Lung (tissue), 12 donors: ENCODE results near the gene BRAP. TPM values are rescaled to one million over a fixed set of nuclear protein-coding genes. Genes with fewer than 3 reads are reported as not detected.

ENCODE experiments used
- ATAC-seq: fragments of 200-7000 bp; cut with Tn5 transposase; one replicate; pipeline ENCODE4 v1.9.1; 2020; ENCODE audit warnings: moderate number of reproducible peaks; ENCODE audit not compliant: insufficient read depth, low FRiP score
- DNase-seq, 3 donors: peaks; one replicate each; pipeline ENCODE4 v3.0.0-alpha.2; 2013 to 2017
- H3K27ac ChIP-seq, 2 donors: one replicate each; pipeline ENCODE4 v1.5.1; 2013; ENCODE audit warnings: mild to moderate bottlenecking in 2 of 2, moderate library complexity in 2 of 2, control low read depth in 1 of 2, inconsistent platforms in 1 of 2, low read depth in 1 of 2, low read length in 1 of 2
- H3K27me3 ChIP-seq, 3 donors: one replicate each; pipeline ENCODE4 v1.5.1; 2013; ENCODE audit warnings: low read length in 2 of 3; ENCODE audit not compliant: control insufficient read depth in 3 of 3, insufficient read depth in 3 of 3
- H3K36me3 ChIP-seq, 4 donors: one replicate each; pipeline ENCODE4 v1.5.1; 2013; ENCODE audit warnings: low read length in 4 of 4, mild to moderate bottlenecking in 1 of 4, moderate library complexity in 1 of 4; ENCODE audit not compliant: control insufficient read depth in 4 of 4, insufficient read depth in 4 of 4
- H3K4me1 ChIP-seq, 5 donors: one replicate each; pipeline ENCODE4 v1.5.1; 2013; ENCODE audit warnings: low read length in 5 of 5, mild to moderate bottlenecking in 2 of 5, moderate library complexity in 1 of 5; ENCODE audit not compliant: control insufficient read depth in 5 of 5, insufficient read depth in 5 of 5
- H3K4me3 ChIP-seq: one replicate; pipeline ENCODE4 v1.5.1; 2013; ENCODE audit warnings: mild to moderate bottlenecking, control low read depth, moderate library complexity
- H3K9ac ChIP-seq, 2 donors: one replicate each; pipeline ENCODE4 v1.5.1; 2013; ENCODE audit warnings: low read length in 2 of 2, control low read depth in 1 of 2; ENCODE audit not compliant: insufficient read depth in 1 of 2
- H3K9me3 ChIP-seq, 4 donors: one replicate each; pipeline ENCODE4 v1.5.1; 2013; ENCODE audit warnings: low read length in 3 of 4, mild to moderate bottlenecking in 1 of 4, moderate library complexity in 1 of 4; ENCODE audit not compliant: control insufficient read depth in 4 of 4, insufficient read depth in 3 of 4
- WGBS, 2 donors: extraction: QIAGEN DNeasy Blood & Tissue Kit; methylation state at CpG; one replicate each; pipeline ENCODE4 v1.1.7; 2013; 5-methylcytosine and 5-hydroxymethylcytosine counted together
- polyA plus RNA-seq, 2 donors: library from polyadenylated mRNA; stranded (reverse); fragments of 200-250 nt; gene quantifications; one replicate each; pipeline ENCODE4 v1.2.1, GENCODE V29; 2013
- total RNA-seq, 2 donors: library from RNA; depleted of rRNA in 1 of 2; stranded (reverse); fragments of >200 nt in 1 of 2; gene quantifications; one replicate each; pipeline ENCODE4 v1.2.1, GENCODE V29; 2014 to 2021
- TF ChIP-seq, protein P1 (sequence below): IDR thresholded peaks from 2 replicates; pipeline ENCODE4 v1.5.1; 2012; ENCODE audit warnings: mild to moderate bottlenecking; ENCODE audit errors: control extremely low read depth, extremely low read depth
- donor health status: control.
- donor health status: control.
- donor health status: Bipolar disorder and iron deficiency.
- donor health status: healthy.
- donor health status: DM: yes; HTN: yes; CAD: no.

The BRAP gene
- total and polyA plus RNA-seq, 4 donors, result 9.1 to 16.5 (median 12.2) TPM

DNA sequence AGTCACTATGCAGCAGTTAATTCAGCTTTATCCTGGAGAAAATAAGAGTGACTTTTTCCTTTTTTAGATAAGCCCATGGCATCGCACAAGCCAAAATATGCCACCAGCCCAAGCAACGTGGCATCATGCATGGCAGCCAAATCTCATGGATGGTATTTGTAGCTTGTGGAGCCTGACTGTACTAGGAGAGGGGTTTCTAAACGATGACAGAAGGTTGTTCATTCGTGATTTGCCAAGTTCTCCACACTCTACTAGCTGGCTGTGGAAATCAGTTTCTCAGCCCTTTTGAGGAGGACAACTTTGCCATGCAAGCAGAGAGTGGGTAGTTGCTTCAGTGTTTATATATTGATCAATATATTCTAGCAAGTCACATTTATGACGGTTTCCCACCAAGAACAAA lies 45.2 kb downstream of the BRAP start:
- TF ChIP-seq, protein P1, sequence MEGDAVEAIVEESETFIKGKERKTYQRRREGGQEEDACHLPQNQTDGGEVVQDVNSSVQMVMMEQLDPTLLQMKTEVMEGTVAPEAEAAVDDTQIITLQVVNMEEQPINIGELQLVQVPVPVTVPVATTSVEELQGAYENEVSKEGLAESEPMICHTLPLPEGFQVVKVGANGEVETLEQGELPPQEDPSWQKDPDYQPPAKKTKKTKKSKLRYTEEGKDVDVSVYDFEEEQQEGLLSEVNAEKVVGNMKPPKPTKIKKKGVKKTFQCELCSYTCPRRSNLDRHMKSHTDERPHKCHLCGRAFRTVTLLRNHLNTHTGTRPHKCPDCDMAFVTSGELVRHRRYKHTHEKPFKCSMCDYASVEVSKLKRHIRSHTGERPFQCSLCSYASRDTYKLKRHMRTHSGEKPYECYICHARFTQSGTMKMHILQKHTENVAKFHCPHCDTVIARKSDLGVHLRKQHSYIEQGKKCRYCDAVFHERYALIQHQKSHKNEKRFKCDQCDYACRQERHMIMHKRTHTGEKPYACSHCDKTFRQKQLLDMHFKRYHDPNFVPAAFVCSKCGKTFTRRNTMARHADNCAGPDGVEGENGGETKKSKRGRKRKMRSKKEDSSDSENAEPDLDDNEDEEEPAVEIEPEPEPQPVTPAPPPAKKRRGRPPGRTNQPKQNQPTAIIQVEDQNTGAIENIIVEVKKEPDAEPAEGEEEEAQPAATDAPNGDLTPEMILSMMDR, result no peak
- ATAC-seq (no peak), DNase-seq (no peak)
- Histone ChIP-seq H3K36me3 (peaks cover 7 to 17% (median 11%) of the 10 kb centered on the region in 4 donors), H3K9ac (no peak overlapping the region), H3K27me3 (no peaks in the 10 kb centered on the region), H3K27ac (no peak overlapping the region), H3K4me1 (peaks cover 2 to 43% (median 25%) of the 10 kb centered on the region in 5 donors), H3K9me3 (no peaks in the 10 kb centered on the region), H3K4me3 (no peak overlapping the region)
- WGBS, 2 donors, result 91% methylated on average over 5 of the region's 5 CpGs

DNA sequence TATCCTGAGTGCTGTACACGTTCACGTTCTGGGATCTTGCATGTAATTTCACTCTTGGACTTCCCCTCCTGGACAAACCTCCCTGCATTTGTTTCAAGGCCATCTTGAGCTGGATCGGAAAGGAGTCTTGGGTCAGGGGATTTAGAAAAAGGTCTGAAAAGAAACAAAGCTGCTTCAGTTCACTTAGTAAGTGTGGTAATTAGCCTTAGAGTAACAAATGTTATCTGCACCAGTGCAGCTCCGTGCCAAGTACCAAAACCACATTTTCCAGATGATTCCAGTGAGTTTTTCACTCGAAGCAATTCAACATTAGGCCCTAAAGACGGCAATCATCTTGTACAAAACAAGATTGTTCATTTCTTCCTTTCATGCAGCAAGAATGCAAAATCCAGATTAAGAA lies 47.2 kb downstream of the BRAP start:
- Histone ChIP-seq H3K4me3 (no peak overlapping the region), H3K9ac (peak overlapping the region in 1 of 2 donors; percentile 42), H3K36me3 (peaks cover 0 to 7% (median 3%) of the 10 kb centered on the region in 4 donors), H3K4me1 (peaks cover 0 to 34% (median 16%) of the 10 kb centered on the region in 5 donors), H3K27ac (no peak overlapping the region), H3K27me3 (no peaks in the 10 kb centered on the region), H3K9me3 (no peaks in the 10 kb centered on the region)
- ATAC-seq (no peak), DNase-seq (peak in 2 of 3 donors; percentile 37 to 38)
- TF ChIP-seq, protein P1, result no peak
- 80 to 86% methylated on average over 6 of the region's 6 CpGs for WGBS, 2 donors

DNA sequence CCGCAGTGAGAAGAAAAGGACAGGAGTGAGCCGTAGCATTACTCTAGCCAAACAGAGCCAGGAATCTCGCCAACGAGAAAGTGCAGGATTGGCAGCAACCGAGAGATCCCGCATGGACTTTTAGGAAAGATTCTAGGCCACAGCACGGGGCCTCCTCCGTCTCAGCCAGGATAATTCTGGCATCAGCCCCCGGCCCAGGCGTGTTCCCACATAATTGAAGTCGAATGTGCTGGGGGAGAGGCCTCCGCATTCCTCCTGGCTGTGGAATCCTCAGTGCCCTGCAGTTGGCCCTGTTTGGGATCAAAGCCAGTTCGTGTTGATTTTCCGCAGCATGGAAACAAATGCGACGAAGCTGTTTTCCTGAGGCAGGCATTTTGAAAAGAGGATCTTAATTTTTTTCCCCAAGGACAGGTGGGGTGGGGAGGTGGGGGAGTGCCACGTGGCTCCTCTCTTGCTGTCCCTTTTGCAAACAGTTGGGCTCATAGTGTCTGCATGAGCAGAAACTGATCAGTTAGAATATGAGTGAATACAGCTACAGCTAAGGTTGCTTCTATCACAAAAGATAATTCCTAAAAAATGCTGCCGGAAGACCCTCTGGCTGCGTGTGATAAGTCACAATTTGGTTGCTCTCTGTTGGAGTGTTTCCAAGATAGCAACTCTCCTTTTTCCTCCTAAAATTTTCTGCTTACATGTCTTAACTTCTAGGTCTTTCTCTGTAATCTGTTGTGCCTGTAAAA lies 49.4 kb downstream of the BRAP start:
- Histone ChIP-seq H3K9me3 (no peaks in the 10 kb centered on the region), H3K27me3 (no peaks in the 10 kb centered on the region), H3K4me1 (peaks cover 0 to 18% (median 13%) of the 10 kb centered on the region in 5 donors), H3K4me3 (no peak overlapping the region), H3K27ac (peak overlapping the region in 1 of 2 donors; percentile 69), H3K9ac (peak overlapping the region; percentile 31 to 84), H3K36me3 (peaks cover 0 to 2% (median 0%) of the 10 kb centered on the region in 4 donors)
- no peak for ATAC-seq
- peak; percentile 92 to 94 (median 93) for DNase-seq
- WGBS, 2 donors, result 46 to 59% methylated on average over 19 of the region's 19 CpGs
- TF ChIP-seq, protein P1, result no peak
